ENCODE data around the gene CAP1. TPM values are rescaled to one million over a fixed set of nuclear protein-coding genes. Genes with fewer than 3 reads are reported as not detected.

The CAP1 gene
- total RNA-seq, 2 donors from 2014 or later, result 128 to 187 TPM

GRCh38 chr1:40095806-40096205, 55.3 kb downstream of the CAP1 start:
- Histone ChIP-seq H3K9me3 (no peaks in the 10 kb centered on the region), H3K27me3 (replicated peaks; ENCODE audit: insufficient read depth) (no peaks in the 10 kb centered on the region), H3K4me3 (no peak overlapping the region), H3K36me3 (no peaks in the 10 kb centered on the region), H3K27ac (no peak overlapping the region), H3K4me1 (replicated peaks) (no peaks in the 10 kb centered on the region)
- 92% methylated on average over 3 of the region's 3 CpGs for WGBS
- DNase-seq (ENCODE audit: low spot score), result no peak
- no peak for TF ChIP-seq CTCF (IDR thresholded peaks at IDR 0.05)
- no peak for TF ChIP-seq POLR2AphosphoS5 (IDR thresholded peaks at IDR 0.05)
- TF ChIP-seq POLR2A (IDR thresholded peaks at IDR 0.05), result no peak
- intact Hi-C loops (cut with DNase I), result loop anchor here (10.0 kb wide), 1 partner anchor 69 kb away; the partner anchor contains the start of gene RLF

- WGBS, result 9% methylated on average over 9 of the region's 9 CpGs
- no peaks in the 10 kb centered on the region for H3K27me3 ChIP-seq (replicated peaks; ENCODE audit: insufficient read depth)
- intact Hi-C loops (cut with DNase I), result loop anchor here (10.0 kb wide), 1 partner anchor 68 kb away; the partner anchor contains the start of gene RLF
- no peaks in the 10 kb centered on the region for H3K9me3 ChIP-seq
- no peaks in the 10 kb centered on the region for H3K36me3 ChIP-seq
- H3K4me3 ChIP-seq, result peak overlapping the region; percentile 65 to 70
- H3K4me1 ChIP-seq (replicated peaks), result no peaks in the 10 kb centered on the region
- TF ChIP-seq POLR2AphosphoS5 (IDR thresholded peaks at IDR 0.05) (no peak), POLR2A (IDR thresholded peaks at IDR 0.05) (no peak), CTCF (IDR thresholded peaks at IDR 0.05) (no peak)
- DNase-seq (ENCODE audit: low spot score), result no peak
- peak overlapping the region; percentile 55 to 56 for H3K27ac ChIP-seq
These were observed 56.1 kb downstream of the CAP1 start for GRCh38 chr1:40096646-40096976.

GRCh38 chr1:40096977-40097782, 56.7 kb downstream of the CAP1 start, which contains the start of gene PPT1:
PPT1 (minus strand) TSS chr1:40097252; CDS start chr1:40097238, 14 bp downstream.
- Histone ChIP-seq H3K4me3 (peak within 1 kb of the TSS; percentile 65 to 70), H3K27ac (peak within 1 kb of the TSS; percentile 55 to 56), H3K4me1 (replicated peaks) (no peaks in the 10 kb centered on the region), H3K27me3 (replicated peaks; ENCODE audit: insufficient read depth) (no peaks in the 10 kb centered on the region), H3K9me3 (no peaks in the 10 kb centered on the region), H3K36me3 (no peaks in the 10 kb centered on the region)
- TF ChIP-seq POLR2A (IDR thresholded peaks at IDR 0.05), result peak; percentile 38
- peak; percentile 88 for TF ChIP-seq POLR2AphosphoS5 (IDR thresholded peaks at IDR 0.05)
- TF ChIP-seq CTCF (IDR thresholded peaks at IDR 0.05), result peak in 1 of 4 experiments; percentile 27
- DNase-seq (ENCODE audit: low spot score), result peak; percentile 75
- WGBS, result 0% methylated on average over 51 of the region's 51 CpGs
- intact Hi-C loops (cut with DNase I), result loop anchor here (10.0 kb wide), 1 partner anchor 68 kb away; the partner anchor contains the start of gene RLF

GRCh38 chr1:40102038-40102437, 61.5 kb downstream of the CAP1 start:
- Histone ChIP-seq H3K4me3 (no peak overlapping the region), H3K4me1 (replicated peaks) (no peaks in the 10 kb centered on the region), H3K27ac (no peak overlapping the region), H3K36me3 (no peaks in the 10 kb centered on the region), H3K27me3 (replicated peaks; ENCODE audit: insufficient read depth) (no peaks in the 10 kb centered on the region), H3K9me3 (no peaks in the 10 kb centered on the region)
- WGBS, result 91% methylated on average over 1 of the region's 1 CpG
- no peak for DNase-seq (ENCODE audit: low spot score)
- TF ChIP-seq CTCF (IDR thresholded peaks at IDR 0.05), result no peak
- TF ChIP-seq POLR2A (IDR thresholded peaks at IDR 0.05), result no peak
- no peak for TF ChIP-seq POLR2AphosphoS5 (IDR thresholded peaks at IDR 0.05)
- intact Hi-C loops (cut with DNase I), result no loop called here

GRCh38 chr1:40102896-40103295, 62.4 kb downstream of the CAP1 start:
- DNase-seq (ENCODE audit: low spot score), result no peak
- TF ChIP-seq POLR2AphosphoS5 (IDR thresholded peaks at IDR 0.05), result no peak
- no peak for TF ChIP-seq POLR2A (IDR thresholded peaks at IDR 0.05)
- no peak for TF ChIP-seq CTCF (IDR thresholded peaks at IDR 0.05)
- H3K4me1 ChIP-seq (replicated peaks), result no peaks in the 10 kb centered on the region
- 96% methylated on average over 3 of the region's 3 CpGs for WGBS
- no peaks in the 10 kb centered on the region for H3K36me3 ChIP-seq
- H3K27ac ChIP-seq, result no peak overlapping the region
- intact Hi-C loops (cut with DNase I), result no loop called here
- H3K4me3 ChIP-seq, result no peak overlapping the region
- H3K9me3 ChIP-seq, result no peaks in the 10 kb centered on the region
- H3K27me3 ChIP-seq (replicated peaks; ENCODE audit: insufficient read depth), result no peaks in the 10 kb centered on the region
